GM19452 (cell line): Measurements from ENCODE around the gene KLHL30.

Experiments used
- ATAC-seq: cut with Tn5 transposase; IDR thresholded peaks from one replicate; pipeline ENCODE4 v1.9.1; 2021; ENCODE audit not compliant: unreplicated experiment

The KLHL30 gene

DNA sequence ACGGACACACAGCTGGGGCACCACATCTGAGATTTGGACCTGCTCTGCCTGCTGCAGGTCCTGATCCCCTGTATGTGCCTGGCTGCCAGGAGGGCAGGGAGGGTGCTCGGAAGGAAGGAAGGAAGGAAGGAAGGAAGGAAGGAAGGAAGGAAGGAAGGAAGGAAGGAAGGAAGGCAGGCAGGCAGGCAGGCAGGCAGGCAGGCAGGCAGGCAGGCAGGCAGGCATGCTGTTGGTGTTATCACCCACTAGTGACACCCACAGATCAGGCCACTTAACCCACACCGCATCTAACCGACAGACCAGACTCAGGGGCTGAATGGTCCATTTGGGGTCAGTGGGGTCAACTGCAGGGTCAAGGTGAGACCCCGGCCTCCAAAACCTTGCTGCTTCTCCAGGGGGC is 5.8 kb downstream of the KLHL30 start:
- no peak for ATAC-seq

DNA sequence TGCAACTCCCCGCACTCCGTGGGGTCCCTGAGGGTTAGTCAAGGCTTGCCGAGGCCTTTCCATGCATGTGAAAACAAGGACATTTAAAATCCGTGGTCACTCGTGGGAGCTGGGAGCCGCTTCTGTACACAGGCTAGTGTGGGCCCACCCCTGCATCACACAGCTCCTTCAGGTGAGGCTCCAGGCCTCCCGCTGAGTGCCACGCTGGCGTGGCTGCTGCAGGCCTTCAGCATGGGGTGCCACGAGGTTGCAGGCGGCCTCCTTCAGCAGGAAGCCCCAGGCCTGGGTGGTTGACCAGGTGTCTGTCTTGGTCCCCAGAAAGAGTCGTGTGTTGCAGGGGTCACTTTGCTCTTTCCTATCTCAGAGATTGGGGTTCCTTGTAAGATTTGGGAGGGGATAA is 6.6 kb downstream of the KLHL30 start:
- ATAC-seq = no peak

DNA sequence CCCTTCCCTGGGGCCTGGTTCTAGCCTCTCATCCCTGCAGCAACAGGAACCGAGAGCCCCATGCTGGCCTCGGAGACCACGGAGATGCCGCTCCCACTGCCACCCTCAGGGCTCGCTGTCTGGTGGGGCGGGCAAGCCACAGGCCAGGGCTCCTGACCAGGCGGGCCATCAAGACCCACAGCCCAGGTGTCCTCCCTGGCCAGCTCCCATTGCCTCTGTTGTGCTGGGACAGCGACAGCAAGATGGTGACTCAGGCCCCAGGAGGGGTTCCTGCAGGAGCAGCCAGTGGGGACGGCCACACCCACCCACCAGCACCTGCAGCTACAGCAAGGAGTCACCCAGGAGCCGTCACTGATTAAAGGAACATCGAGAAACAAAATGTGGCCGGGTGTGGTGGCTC is 7.4 kb downstream of the KLHL30 start:
- no peak for ATAC-seq

DNA sequence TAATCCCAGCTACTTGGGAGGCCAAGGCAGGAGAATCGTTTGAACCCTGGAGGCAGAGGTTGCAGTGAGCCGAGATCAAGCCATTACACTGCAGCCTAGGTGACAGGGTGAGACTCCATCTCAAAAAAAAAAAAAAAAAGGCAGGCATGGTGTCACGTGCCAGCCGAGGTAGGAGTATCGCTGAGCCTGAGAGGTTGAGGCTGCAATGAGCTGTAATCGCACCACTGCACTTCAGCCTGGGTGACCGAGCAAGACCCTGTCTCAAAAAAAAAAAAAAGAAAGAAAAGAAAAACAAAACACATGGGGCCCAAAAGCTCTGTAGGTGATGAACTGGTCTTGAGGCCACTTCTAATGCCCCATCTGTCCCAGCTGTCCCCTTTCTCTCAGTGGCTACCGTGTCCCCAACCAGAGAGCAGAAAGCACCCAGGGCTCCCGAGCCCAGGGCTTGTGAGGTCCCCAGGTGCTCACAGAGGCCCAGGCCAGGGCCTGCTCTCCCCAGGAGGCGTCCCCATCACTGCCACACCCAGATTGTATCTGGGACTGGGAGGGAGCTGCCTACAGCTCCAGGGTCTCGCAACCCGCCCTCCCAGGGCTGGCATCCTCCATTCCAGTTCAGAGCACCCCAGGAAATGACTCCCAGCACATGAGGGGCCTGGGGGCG is 8.5 kb downstream of the KLHL30 start:
- no peak for ATAC-seq

DNA sequence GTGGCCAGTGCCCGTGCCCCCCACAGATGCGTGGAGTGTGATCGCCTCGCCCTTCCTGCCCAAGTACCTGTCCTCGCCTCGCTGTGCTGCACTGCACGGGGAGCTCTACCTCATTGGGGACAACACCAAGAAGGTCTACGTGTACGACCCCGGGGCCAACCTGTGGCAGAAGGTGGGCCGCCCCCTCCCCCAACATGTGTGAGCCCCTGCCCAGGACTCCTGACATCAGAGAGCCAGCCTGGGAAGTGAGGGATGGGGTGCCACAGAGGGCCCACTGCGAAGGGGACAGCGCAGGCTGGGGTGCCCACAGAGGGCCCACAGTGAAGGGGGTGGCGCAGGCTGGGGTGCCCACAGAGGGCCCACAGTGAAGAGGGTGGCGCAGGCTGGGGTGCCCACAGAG is 10.5 kb downstream of the KLHL30 start:
- no peak for ATAC-seq

DNA sequence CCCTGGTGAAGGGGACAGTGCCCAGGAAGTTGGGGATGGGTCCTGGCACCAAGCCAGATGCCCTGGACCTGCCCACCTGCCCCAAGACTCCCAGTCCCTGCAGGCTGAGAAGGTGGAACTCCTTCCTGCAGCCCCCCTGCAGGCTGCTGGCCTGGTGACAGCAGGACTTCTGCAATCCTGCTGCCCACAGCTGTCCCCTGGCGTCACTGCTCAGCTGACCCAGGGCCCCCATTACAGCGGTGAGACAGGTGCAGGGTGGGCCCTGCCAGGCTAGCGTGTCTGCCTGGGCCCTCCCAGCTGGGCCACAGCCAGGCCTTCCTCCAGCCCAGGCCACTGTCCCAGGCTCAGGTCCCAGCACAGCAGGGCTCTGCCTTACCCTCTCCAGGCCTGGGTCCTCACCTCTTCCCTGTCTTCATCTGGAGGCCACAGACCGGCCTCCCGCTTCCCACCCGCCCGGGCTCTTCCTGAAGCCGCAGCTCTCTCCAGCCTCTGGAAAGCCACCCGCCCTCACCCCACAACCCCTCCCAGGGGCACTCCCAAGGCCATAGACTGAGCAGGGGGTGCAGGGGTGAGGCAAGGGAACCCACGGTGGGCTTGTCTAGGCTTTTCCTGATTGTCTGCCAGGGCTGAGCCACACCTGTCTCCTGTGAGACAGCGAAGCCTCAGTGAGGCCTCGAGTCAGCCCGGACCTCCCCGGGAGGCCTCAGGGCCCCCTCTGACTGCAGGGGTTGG is 11.5 kb downstream of the KLHL30 start:
- ATAC-seq = no peak

DNA sequence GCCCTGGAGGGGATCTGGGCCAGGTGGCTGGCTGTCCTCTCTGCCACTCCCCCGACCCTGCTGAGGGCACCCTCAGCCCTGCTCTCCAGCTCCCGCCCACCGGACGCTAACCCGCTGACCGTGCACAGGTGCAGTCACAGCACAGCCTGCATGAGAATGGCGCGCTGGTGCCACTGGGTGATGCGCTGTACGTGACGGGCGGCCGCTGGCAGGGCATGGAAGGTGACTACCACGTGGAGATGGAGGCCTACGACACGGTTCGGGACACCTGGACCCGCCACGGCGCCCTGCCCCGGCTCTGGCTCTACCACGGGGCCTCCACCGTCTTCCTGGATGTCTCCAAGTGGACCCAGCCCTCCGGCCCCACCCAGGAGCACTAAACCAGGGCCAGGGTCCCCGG is 12.2 kb downstream of the KLHL30 start:
- no peak for ATAC-seq

DNA sequence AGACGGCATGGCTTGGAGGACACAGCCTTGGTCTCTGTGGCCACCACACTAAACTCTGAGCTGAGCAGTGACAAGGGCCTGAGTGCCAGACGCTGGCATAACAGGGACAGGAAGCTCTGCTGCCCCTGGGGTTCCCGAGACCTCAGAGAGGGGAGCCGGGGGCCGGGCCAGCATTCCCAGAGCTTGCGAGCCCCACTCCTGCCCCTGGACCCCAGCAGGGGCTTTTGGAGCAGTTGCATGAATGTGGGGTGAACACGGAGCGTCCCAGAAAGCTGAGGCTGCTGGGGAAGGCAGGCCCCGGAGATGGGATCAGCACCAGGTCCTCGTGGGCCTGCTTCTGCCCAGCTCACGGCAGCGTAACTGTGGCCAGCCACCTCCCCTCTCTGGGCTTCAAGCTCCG is 12.7 kb downstream of the KLHL30 start:
- ATAC-seq = no peak

DNA sequence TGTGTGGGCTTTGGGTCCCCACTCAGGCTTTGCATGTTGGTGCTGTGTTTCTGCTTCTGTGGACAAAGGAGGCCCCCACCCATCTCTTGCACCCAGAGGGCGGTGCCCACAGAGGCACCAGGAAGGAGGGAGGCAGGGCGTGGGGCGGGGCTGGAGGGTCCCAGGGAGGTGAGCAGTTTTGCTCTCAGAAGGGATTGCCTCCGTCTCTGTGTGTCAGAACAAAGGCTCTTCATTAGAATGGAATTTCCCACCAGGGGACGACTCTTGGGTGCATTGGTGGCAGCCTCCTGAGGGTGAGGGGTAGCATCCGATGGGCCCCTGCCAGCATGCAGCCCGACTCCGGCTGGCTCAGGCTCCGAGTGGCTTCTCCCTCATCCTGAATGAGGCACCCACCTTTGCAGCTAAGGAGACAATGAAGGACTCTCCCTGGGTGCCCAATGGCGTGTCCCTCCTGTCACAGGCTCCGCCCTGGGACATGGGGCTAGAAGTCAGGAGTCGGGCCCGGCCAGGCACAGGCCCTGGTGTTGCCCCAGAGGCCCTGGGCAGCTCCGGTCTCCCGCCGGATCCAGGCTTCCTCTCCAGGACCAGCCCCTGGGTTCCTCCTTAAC is 13.3 kb downstream of the KLHL30 start:
- ATAC-seq = no peak

DNA sequence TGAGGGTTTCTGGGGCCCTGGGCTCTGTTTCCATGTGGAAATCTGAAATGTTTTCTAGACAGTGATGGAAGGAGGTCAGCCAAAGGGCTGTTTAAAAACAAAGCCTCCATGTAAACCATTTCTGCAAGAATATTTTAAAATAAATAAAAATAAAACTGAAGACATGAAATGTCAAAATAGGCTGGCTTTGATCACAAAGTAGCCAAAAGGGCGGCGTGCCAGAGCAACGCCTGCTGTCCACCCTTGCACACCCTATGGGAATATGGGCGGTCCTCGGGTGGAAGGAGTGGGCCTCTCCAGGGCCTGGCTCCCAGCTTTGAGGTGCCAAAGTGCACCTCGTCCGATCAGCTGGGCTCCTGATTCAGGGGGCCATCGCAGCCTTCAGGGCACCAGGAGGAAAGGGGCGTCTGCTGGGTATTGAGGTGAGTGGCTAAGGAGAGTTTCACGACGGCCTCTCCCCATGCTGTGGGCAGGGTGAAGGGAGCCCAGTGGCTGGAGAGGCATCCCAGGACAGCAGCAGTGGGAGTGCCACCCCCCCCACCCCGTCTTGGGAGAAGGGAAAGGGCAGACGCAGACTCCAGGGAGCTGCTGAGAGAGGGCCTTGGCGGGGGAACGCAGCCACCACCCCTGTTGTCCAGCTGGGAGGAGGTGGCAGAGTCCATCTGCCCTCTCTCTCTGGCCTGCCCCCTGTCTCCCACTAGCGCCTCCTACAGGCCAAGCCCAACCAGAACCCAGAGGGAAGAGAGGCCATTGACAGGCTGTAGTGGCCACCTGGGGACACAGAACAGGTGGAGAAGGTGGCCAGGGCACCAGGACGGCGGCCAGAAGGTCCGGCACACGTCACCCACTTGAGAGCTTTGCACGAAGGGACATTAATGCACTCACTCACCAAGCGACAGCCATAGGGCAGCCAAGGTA is 14.6 kb downstream of the KLHL30 start:
- ATAC-seq = no peak

DNA sequence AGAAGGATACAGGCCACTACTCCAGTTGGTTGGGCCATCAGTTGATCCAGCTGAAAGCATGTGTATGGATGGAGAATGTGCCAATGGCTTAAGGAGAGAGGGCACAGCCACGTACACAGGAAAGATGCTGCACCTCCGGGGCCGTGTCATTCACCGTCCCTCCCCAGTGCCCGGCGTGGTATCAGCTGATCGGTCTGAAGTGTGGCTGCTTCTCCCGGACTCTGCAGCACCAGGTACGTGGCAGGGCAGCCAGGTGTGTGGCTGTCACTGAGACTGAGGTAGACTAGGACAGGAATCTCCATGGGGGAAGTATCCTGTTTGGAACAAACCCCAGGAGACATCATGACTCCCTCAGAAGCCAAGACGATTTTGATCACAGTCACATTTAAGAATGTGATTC is 16.1 kb downstream of the KLHL30 start:
- ATAC-seq = no peak

DNA sequence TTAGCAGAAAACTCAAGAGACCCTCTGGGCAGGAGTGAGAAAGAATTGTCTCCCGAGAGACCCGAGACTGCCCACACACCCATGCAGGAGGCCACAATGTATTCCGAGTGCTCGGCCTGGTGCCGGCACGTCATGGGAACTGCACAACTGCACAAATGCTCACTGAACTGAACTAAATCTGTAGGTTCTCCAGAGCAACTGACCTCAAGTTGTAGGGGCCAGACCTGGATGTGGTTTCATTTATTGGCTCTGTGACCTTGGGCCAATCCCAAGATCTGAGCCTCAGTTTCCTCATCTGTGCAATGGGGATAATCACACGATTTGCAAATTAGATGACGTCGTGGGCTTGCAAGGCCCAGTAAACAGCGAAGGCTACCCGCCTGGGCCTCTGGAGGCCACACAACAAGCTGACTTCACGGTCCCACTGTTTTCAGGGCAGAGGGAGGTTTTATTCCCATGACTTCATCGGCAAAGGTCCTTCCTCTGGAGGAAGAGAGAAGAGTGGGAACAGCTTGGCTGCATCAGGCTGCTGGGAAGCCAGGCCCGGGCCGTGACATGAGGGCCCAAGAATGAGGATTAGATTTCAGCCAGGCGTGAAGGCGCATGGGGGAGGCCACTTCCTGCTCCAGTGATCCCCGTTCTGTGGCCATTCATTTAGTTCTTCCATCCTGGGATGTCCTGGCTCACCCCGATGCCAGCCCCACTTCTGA is 16.7 kb downstream of the KLHL30 start:
- no peak for ATAC-seq

DNA sequence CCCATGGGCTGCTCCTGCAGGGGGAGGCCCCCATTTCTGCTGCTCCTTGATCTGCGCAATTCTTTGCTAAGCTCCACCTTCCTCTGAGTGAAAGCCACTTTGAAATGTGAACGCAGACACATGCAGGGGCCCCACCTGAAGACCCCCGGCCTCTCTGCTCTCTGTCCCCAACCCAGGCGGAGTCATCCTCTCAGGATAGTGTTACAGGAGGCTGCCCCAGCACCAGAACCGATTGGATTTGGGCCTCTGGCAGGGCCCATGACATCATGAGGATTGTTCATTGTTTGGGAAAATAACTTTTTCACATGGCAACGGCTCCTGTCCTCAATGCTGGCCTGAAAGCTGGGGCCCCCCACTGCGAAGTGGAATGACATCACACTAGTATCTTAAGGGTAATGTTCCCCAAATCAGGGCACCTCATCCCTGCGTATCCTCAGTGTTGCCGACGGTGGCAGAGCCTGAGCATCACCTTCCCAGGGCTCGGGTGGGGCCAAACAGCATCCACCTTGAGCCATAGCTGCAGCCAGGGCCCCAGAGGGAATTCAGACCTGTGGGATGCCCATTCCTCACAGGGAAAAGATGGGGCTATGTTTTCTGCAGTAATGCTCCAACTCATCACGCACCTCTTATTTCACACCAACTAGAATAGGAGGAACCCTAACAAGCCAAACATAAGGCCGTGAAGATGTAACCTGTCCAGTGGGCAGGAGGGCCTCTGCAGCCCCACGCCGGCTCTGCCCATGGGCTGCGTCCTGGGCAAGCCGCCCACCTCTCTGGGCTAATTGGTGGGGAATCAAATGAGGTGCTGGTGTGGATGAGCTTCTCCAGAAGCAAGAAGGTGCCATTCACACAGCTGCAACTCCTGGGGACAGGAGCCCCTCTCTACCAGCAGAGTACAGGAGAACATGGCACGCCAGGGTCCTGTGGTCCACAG is 17.6 kb downstream of the KLHL30 start:
- no peak for ATAC-seq

DNA sequence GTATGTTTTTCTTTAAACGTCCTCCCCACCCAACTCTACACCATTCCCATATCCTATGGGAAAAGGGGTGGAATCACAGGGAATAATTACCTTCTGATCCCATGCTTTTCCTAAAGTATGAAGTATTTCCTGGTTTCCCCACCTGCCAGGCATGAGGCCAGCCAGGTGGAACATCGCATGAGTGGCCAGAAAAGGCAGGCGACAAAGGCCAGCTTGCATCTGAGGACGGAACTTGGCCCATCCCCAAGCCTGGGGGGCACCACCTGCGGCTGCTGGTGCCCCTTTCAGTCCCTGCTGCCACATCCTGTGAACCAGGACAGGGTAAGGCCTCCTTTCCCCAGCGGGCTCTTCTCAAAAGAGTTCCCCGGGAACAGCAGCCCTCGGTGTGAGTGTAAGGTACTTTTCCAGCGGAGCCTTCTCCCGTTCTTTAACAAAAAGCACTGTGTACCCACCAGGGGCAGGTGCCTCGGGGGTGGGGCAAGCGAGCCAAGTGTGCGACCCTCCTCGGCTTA is 19.1 kb downstream of the KLHL30 start:
- ATAC-seq = no peak

DNA sequence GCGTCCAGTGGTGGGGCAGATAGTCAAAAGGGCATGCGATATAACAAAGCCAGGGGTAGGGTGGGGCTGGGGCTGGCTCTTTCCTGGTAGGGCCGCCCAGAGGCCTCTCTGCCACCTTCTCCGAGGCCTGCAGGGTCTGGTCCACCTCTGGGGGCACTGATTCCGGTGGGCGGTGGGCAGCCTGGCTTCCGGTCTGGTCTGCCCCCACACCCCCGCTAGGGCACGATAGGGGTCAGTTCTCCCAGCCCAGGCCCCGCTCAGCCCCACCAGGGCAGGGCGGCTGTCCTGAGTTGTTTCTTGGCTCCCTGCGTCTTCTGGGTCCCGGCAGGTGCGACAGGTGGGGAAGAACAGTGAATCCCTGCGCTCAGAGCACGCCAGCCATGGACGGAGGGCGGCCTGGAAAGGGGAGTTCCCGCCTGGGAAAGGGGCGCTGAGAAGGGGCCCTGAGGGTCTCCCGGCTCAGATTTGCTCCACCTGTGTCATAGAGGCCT is 19.6 kb downstream of the KLHL30 start:
- no peak for ATAC-seq

DNA sequence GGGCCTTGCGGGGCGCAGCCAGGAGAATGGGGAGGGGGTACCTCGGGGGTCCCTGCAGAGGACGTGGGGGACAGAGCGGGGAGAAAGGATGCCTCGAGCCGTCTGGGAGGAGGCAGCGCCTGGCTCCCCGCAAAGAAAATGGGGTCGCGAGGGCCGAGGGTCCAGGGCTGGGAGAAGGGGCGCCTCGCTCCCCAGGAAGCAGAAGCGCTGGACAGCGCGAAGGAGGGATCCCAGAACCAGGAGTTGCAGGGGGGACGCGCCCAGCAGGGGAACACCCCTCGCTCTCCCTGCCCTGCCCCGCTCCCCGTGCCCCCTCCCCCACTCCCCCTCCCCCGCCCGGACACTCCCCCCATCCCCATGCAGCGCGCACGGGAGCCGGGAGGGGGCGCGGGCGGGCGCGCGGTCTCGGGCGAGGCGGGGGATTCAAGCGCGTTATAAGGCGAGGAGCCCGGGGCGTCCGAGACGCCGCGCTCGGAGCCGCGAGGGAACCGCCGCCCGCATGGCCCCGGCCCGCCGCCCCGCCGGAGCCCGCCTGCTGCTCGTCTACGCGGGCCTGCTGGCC is 20.1 kb downstream of the KLHL30 start, which contains the start of gene ERFE:
ERFE (plus strand) TSS at position 462 of the 562 bp plus-strand sequence; CDS start at position 500, 38 bp downstream.
- no peak for ATAC-seq

DNA sequence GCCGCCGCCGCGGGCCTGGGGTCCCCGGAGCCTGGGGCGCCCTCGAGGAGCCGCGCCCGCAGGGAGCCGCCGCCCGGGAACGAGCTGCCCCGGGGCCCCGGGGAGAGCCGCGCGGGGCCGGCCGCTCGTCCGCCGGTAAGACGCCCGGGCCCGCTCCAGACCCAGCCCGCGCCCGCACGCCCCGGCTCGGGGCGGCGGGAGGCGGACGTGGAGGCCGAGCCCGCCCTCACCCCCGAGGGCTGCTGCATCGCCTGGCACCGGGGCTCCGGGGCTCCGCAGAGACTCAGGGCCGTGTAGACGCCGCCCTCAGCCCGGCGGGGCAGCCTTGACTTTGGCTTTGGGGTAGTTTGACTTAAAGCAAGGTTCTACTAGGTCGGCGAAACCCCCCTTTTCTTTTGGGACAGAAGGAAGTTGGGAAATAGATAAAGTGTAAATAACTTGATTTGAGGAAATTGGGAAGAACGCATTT is 20.6 kb downstream of the KLHL30 start:
- ATAC-seq = no peak

DNA sequence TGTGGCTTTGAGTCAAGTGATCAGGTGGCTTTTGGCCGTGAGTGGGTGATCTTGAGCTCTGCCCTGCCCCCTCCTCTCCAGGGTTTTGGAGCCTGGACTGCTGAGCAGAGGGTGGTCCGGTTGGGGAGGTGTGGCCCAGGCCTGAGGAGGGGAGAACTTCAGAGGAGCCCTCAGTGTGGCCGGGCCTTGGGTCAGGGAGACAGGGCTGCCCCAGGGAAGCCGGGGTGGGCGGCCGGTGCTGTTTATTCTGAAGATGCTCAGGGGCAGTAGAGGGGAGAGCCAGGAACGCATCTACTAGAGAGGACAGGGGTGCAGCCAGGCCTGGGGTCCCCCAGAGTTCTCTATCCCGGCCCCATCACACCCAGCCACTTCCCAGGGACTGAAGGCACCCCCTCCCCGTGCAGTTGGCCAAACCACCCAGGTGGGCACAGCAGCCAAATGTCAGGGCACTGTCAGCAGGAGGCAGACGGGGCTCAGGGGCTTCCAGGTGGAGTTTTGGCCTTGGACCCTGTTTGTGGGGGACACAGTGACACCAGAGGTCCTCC is 21.3 kb downstream of the KLHL30 start:
- ATAC-seq = no peak
